ENCODE data around the gene DCAF7.

GRCh38 chr17:63552211-63552610 lies 1.9 kb downstream of the DCAF7 start:
- TF ChIP-seq CTCF (IDR thresholded peaks at IDR 0.05) (no peak), POLR2A (IDR thresholded peaks at IDR 0.05) (no peak)
